DMS53 treated with DMSO at 0.1 percent for 48 hours (cell line): ENCODE results near the gene POLR1C.
"Not testable (repeated sequence)": the region's sequence is repeated elsewhere in the genome, so short reads cannot be mapped to it uniquely, and the experiment has no call there.

Source experiments
- DNase-seq: peaks from one replicate; lab custom pipeline; 2025; ENCODE audit not compliant: unreplicated experiment; lab: John Stamatoyannopoulos, UW

The POLR1C gene

GRCh38 chr6:43508481-43509141 is 8.3 kb upstream of the POLR1C start:
- DNase-seq = no peak

GRCh38 chr6:43509142-43509983 is 7.5 kb upstream of the POLR1C start:
- DNase-seq = no peak

GRCh38 chr6:43509984-43510826 is 6.7 kb upstream of the POLR1C start, which contains the start of gene LRRC73:
Gene LRRC73 (minus strand): TSS chr6:43510346. CDS start chr6:43509785, 561 bp downstream.
- DNase-seq = peak; percentile 57

- DNase-seq = peak; percentile 55
Measured at GRCh38 chr6:43510827-43511163, 6.1 kb upstream of the POLR1C start.

- no peak for DNase-seq
Measured at GRCh38 chr6:43511824-43512415, 5.0 kb upstream of the POLR1C start.

- DNase-seq = no peak
Measured at GRCh38 chr6:43515808-43516207, 1.1 kb upstream of the POLR1C start.

GRCh38 chr6:43516367-43516696 is 557 bp upstream of the POLR1C start:
- no peak for DNase-seq

GRCh38 chr6:43517505-43518357 is 842 bp downstream of the POLR1C start:
- DNase-seq = no peak

GRCh38 chr6:43520097-43520496 is 3.2 kb downstream of the POLR1C start:
- DNase-seq = no peak

GRCh38 chr6:43521836-43522235 is 4.9 kb downstream of the POLR1C start:
- DNase-seq = no peak

GRCh38 chr6:43522547-43523261 is 5.8 kb downstream of the POLR1C start:
- no peak for DNase-seq

GRCh38 chr6:43523284-43523683 is 6.4 kb downstream of the POLR1C start:
- no peak for DNase-seq

GRCh38 chr6:43524483-43524961 is 7.6 kb downstream of the POLR1C start:
- no peak for DNase-seq

GRCh38 chr6:43532201-43532600 is 15.3 kb downstream of the POLR1C start:
- no peak for DNase-seq

GRCh38 chr6:43538986-43539385 is 22.1 kb downstream of the POLR1C start:
- DNase-seq = not testable (repeated sequence)

- not testable (repeated sequence) for DNase-seq
Measured at GRCh38 chr6:43539409-43539808, 22.5 kb downstream of the POLR1C start.

- DNase-seq = no peak
Measured at GRCh38 chr6:43540507-43540906, 23.6 kb downstream of the POLR1C start.

- no peak for DNase-seq
Measured at GRCh38 chr6:43541774-43542471, 25.0 kb downstream of the POLR1C start.

GRCh38 chr6:43544461-43544860 is 27.6 kb downstream of the POLR1C start:
- no peak for DNase-seq
